ENCODE results near the gene MAVS.
A peak's percentile ranks its signal among the peaks of the same experiment; 100 is the strongest.

MAVS gene

DNA sequence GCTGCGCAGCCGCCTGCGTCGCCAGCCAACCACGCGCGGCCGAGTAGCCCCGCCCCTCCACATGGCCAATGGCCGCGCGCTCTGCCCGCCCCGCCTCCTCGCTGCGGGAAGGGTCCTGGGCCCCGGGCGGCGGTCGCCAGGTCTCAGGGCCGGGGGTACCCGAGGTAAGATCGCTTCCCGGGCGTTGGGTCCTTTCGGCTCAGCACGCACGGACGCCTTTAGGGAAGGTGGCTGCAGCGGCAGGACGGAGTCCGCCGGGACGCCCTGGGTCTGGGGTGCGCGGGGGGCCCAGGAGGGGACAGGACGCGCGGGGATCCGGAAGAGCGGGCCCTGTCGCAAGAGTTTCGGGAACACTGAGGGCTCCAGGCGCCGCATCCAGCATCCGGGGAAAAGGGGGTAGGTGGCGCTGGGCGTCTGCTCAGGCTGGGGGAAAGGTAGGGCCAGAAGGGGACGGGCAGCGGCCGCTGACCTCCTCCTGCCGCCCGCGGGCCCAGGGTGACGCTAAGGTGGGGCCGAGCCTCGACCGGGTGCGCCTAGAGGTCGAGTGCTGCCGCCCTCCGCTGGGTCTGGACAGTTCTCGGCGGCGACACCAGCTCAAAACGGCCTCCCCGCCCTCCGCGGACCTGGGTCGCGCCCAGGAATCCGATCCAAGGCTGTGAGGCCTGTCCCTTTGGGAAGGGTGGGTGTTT, at the start of gene MAVS:
Gene MAVS, plus strand, starts transcription at position 95 of the 689 bp plus-strand sequence. CDS start 7,791 bp downstream, outside the sequence.
- peak within 1 kb of the TSS; percentile 91 to 98 (median 97) for H3K9ac ChIP-seq
- H3K27ac ChIP-seq = peak within 1 kb of the TSS; percentile 84 to 97 (median 95)
- no peaks in the 10 kb centered on the region for H3K9me3 ChIP-seq (replicated peaks in 1 of 11)
- no peak for TF ChIP-seq Cebpa-rat (IDR thresholded peaks at IDR 0.05)
- peak within 1 kb of the TSS; percentile 76 to 100 (median 93) for H3K4me3 ChIP-seq
- H3K4me1 ChIP-seq = peaks cover 36 to 63% (median 46%) of the 10 kb centered on the region in 10 experiments
- peaks cover 3 to 35% (median 26%) of the 10 kb centered on the region in 11 experiments; a peak in 14 of 22 replicates for H4K20me1 ChIP-seq
- H3K4me2 ChIP-seq = peak within 1 kb of the TSS; percentile 91 to 99 (median 95)
- no peaks in the 10 kb centered on the region for H3K27me3 ChIP-seq
- peaks cover 0 to 25% (median 11%) of the 10 kb centered on the region in 11 experiments; a peak in 11 of 22 replicates for H3K36me3 ChIP-seq

DNA sequence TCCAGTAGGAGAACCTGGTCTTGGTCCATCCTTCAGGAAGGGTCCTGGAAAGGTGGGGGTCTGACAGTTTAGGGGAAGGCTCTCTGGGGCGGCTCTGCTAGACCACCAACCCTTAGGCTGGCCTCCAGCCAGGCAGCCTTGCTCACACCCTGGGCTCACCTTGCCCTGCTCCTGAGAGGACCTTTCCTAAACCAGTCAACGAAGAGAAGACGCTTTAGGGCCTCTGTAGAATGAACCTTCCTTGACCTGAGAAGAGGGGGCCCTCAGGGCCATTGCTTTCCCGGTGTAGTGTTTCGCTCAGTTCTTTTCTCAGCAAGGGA, 49.4 kb upstream of the MAVS start:
- peak overlapping the region in 10 of 11 experiments; percentile 43 to 92 (median 84); a peak in 18 of 22 replicates for H3K27ac ChIP-seq
- peaks cover 21 to 50% (median 38%) of the 10 kb centered on the region in 11 experiments; a peak in 21 of 22 replicates for H3K36me3 ChIP-seq
- peaks cover 54 to 72% (median 63%) of the 10 kb centered on the region in 10 experiments for H3K4me1 ChIP-seq
- H3K9ac ChIP-seq = peak overlapping the region; percentile 80 to 92 (median 86)
- no peaks in the 10 kb centered on the region for H3K27me3 ChIP-seq
- peak overlapping the region; percentile 89 to 100 (median 97) for H3K4me2 ChIP-seq
- no peaks in the 10 kb centered on the region for H3K9me3 ChIP-seq (replicated peaks in 1 of 11)
- H3K4me3 ChIP-seq = peak overlapping the region; percentile 66 to 90 (median 78)
- no peak for TF ChIP-seq Cebpa-rat (IDR thresholded peaks at IDR 0.05)
- peaks cover 0 to 20% (median 0%) of the 10 kb centered on the region in 11 experiments; a peak in 6 of 22 replicates for H4K20me1 ChIP-seq

DNA sequence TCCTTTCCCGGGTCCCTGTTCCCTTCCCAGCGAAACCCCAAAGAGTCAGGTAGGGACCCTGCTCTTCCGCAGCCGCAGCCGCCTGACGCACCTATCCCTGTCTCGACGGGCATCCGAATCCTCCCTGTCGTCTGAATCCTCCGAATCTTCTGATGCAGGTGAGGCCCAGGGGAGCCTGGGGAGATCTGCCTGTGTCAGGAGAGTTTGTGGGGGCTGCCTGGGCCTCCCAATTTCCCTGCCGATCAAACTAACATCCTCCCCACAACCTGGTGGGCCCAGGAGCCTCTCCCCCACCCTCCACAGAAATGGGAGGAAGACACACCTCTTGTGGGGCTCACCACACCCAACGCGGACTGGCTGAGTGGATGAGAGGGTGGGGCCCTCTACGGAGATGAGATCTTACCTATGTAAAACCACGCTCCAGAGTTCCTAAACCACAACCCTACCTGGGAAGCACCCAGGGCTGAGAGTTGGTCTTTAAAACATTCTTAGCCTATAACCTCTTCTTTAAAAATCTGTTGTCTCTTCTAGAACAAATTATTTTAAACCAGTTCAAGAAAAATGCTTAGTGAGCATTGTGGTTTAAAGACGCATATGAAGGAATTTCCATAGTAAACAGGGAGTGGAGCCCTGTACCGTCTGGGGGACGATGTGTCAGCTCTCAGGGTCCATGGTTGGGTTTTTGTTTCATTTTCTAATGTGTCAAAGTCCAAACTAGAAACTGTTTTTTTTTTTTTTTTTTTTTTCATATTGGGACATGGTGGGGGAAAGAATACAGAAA, 48.9 kb upstream of the MAVS start:
- Histone ChIP-seq H3K9ac (peak overlapping the region; percentile 80 to 92 (median 86); a peak in 21 of 22 replicates), H3K9me3 (replicated peaks in 1 of 11) (no peaks in the 10 kb centered on the region), H3K27me3 (no peaks in the 10 kb centered on the region), H3K27ac (peak overlapping the region in 9 of 11 experiments; percentile 6 to 92 (median 81); a peak in 12 of 22 replicates), H3K4me2 (peak overlapping the region; percentile 89 to 100 (median 97)), H3K4me1 (peaks cover 60 to 78% (median 69%) of the 10 kb centered on the region in 10 experiments), H3K36me3 (peaks cover 27 to 56% (median 44%) of the 10 kb centered on the region in 11 experiments; a peak in 21 of 22 replicates), H4K20me1 (peaks cover 0 to 24% (median 0%) of the 10 kb centered on the region in 11 experiments; a peak in 6 of 22 replicates), H3K4me3 (peak overlapping the region; percentile 66 to 90 (median 78))
- no peak for TF ChIP-seq Cebpa-rat (IDR thresholded peaks at IDR 0.05)

DNA sequence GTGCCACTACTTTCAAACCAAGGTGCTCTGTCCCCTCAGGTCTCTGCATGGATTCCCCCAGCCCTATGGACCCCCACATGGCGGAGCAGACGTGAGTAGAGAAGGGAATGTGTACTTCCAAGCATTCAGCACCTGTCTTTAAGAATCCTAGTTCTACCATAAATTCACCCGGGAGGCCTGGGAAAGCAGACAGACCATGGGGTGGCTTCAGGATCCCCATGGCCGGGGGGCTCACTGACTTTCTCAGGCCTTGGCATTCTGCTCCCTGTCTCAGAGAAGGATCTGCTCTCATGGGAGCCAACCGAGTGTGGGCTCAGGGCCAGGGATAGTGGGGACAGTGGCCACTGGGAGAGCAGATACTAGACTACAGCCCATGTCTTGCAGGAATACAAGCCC, 48.3 kb upstream of the MAVS start:
- H3K4me3 ChIP-seq = peak overlapping the region in 4 of 10 experiments; percentile 73 to 90 (median 80); a peak in 7 of 20 replicates

DNA sequence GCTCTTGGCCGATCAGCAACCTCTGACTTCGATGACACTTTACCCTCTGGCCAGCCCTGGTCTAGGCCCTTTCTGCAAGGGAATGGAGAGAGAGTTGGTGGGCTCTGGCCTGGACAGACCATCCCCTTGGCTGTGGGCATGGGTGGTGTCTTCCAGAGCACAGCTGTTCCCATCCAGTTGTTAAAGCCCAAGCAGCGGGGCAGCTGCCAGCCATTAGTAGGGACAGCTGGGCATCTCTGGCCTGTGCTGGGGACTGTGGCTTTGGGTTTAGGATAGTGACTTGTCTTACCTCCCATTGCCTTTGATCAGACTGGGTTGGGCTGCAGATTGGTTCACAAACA, 47.8 kb upstream of the MAVS start:
- H3K9ac ChIP-seq = peak overlapping the region in 7 of 11 experiments; percentile 8 to 83 (median 40); a peak in 7 of 22 replicates

More for the DNA sequence above, 48.3 kb upstream of the MAVS start:
- H3K4me1 ChIP-seq = peaks cover 66 to 84% (median 75%) of the 10 kb centered on the region in 10 experiments
- no peaks in the 10 kb centered on the region for H3K27me3 ChIP-seq
- peaks cover 0 to 24% (median 0%) of the 10 kb centered on the region in 11 experiments; a peak in 6 of 22 replicates for H4K20me1 ChIP-seq
- H3K9ac ChIP-seq = peak overlapping the region in 9 of 11 experiments; percentile 11 to 92 (median 82); a peak in 11 of 22 replicates
- peak overlapping the region in 5 of 11 experiments; percentile 0 to 77 (median 12); a peak in 4 of 22 replicates for H3K27ac ChIP-seq
- no peak for TF ChIP-seq Cebpa-rat (IDR thresholded peaks at IDR 0.05)
- H3K4me2 ChIP-seq = peak overlapping the region; percentile 89 to 100 (median 97)
- H3K36me3 ChIP-seq = peaks cover 33 to 62% (median 50%) of the 10 kb centered on the region in 11 experiments
- H3K9me3 ChIP-seq (replicated peaks in 1 of 11) = no peaks in the 10 kb centered on the region

DNA sequence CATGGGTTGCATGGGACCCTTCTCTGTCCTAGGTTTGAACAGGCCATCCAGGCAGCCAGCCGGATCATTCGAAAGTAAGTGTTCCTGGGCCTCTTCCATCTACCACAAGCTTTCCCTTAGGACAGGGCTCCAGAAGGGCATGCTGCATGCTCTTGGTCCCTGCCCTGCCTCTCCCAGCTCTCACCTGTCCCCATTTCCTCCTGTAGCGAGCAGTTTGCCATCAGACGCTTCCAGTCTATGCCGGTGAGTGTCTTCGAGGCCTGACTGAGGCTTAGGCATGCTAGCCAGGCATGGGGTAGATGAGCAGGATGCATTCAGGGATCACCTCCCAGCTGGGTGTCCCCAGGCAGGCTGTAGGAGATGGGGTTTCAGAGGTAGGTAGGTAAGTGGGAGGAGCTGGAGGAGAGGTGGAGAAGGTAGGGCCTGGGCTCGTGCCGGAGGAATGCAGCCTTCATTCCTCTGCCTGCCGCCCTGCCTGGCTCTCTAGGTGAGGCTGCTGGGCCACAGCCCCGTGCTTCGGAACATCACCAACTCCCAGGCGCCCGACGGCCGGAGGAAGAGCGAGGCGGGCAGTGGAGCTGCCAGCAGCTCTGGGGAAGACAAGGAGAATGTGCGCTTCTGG, 46.3 kb upstream of the MAVS start:
- no peaks in the 10 kb centered on the region for H3K9me3 ChIP-seq (replicated peaks in 1 of 11)
- peaks cover 50 to 82% (median 68%) of the 10 kb centered on the region in 11 experiments for H3K36me3 ChIP-seq
- no peaks in the 10 kb centered on the region for H3K27me3 ChIP-seq
- peak overlapping the region in 2 of 11 experiments; percentile 19 to 41; a peak in 2 of 22 replicates for H3K9ac ChIP-seq
- H3K4me3 ChIP-seq = no peak overlapping the region
- peak overlapping the region in 2 of 11 experiments; percentile 27 to 55; a peak in 2 of 22 replicates for H3K27ac ChIP-seq
- peaks cover 76 to 93% (median 87%) of the 10 kb centered on the region in 10 experiments for H3K4me1 ChIP-seq
- peaks cover 0 to 24% (median 0%) of the 10 kb centered on the region in 11 experiments; a peak in 6 of 22 replicates for H4K20me1 ChIP-seq
- TF ChIP-seq Cebpa-rat (IDR thresholded peaks at IDR 0.05) = no peak
- H3K4me2 ChIP-seq = peak overlapping the region in 5 of 11 experiments; percentile 89 to 99 (median 96); a peak in 5 of 22 replicates

More for the DNA sequence above, 47.8 kb upstream of the MAVS start:
- Histone ChIP-seq H3K27me3 (no peaks in the 10 kb centered on the region), H3K9me3 (replicated peaks in 1 of 11) (no peaks in the 10 kb centered on the region), H4K20me1 (peaks cover 0 to 24% (median 0%) of the 10 kb centered on the region in 11 experiments; a peak in 6 of 22 replicates), H3K27ac (peak overlapping the region in 3 of 11 experiments; percentile 0 to 12 (median 4); a peak in 2 of 22 replicates), H3K4me3 (peak overlapping the region in 2 of 10 experiments; percentile 38 to 82; a peak in 1 of 20 replicates), H3K4me2 (peak overlapping the region; percentile 89 to 100 (median 97)), H3K4me1 (peaks cover 71 to 89% (median 80%) of the 10 kb centered on the region in 10 experiments), H3K36me3 (peaks cover 38 to 67% (median 55%) of the 10 kb centered on the region in 11 experiments)
- TF ChIP-seq Cebpa-rat (IDR thresholded peaks at IDR 0.05) = no peak

DNA sequence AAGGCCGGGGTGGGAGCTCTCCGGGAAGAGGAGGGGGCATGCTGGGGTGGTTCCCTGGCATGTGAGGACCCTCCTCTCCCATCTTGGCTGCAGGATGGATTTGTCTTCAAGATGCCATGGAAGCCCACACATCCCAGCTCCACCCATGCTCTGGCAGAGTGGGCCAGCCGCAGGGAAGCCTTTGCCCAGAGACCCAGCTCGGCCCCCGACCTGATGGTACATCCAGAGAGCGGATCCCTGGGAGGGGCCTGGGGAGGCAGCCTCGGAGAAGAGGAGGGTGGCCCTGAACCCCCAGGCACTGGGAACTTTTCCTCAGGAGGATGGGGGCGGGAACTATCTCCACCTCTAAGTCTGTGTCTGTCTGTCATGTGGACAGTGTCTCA, 45.8 kb upstream of the MAVS start:
- Histone ChIP-seq H4K20me1 (peaks cover 0 to 24% (median 0%) of the 10 kb centered on the region in 11 experiments; a peak in 6 of 22 replicates), H3K4me3 (no peak overlapping the region), H3K4me2 (peak overlapping the region in 2 of 11 experiments; percentile 2 to 12; a peak in 2 of 22 replicates), H3K27ac (peak overlapping the region in 2 of 11 experiments; percentile 27 to 55; a peak in 2 of 22 replicates), H3K36me3 (peaks cover 54 to 87% (median 73%) of the 10 kb centered on the region in 11 experiments), H3K9ac (0 out of 22 replicates have a peak overlapping the region, but pooled peaks of 1 of the 11 experiments have one; percentile 16), H3K9me3 (replicated peaks in 1 of 11) (no peaks in the 10 kb centered on the region), H3K4me1 (peaks cover 74 to 95% (median 90%) of the 10 kb centered on the region in 10 experiments), H3K27me3 (no peaks in the 10 kb centered on the region)
- no peak for TF ChIP-seq Cebpa-rat (IDR thresholded peaks at IDR 0.05)

DNA sequence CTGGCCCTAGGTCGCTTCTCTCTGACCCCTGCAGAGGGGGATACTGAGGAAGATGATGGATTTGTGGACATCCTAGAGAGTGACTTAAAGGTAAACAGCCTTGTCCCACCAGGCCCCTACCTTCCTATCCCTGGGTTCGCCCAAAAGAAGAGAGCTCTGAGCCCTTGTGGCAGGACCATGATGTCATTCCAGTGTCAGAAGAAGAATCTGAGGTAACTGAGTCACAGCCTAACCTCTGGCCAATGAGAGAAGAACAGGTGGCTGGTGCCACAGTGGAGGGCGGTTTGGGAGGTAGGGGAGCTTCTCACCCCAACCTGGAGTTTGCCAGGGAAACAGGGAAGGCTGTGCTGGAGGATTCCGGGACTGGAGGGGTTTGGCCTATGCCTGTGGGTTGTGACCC, 45.3 kb upstream of the MAVS start:
- no peaks in the 10 kb centered on the region for H3K9me3 ChIP-seq (replicated peaks in 1 of 11)
- no peak for TF ChIP-seq Cebpa-rat (IDR thresholded peaks at IDR 0.05)
- peak overlapping the region in 4 of 11 experiments; percentile 32 to 55 (median 46); a peak in 4 of 22 replicates for H3K27ac ChIP-seq
- no peaks in the 10 kb centered on the region for H3K27me3 ChIP-seq
- H4K20me1 ChIP-seq = peaks cover 0 to 24% (median 0%) of the 10 kb centered on the region in 11 experiments; a peak in 6 of 22 replicates
- no peak overlapping the region for H3K4me3 ChIP-seq
- H3K36me3 ChIP-seq = peaks cover 56 to 91% (median 76%) of the 10 kb centered on the region in 11 experiments
- 0 out of 22 replicates have a peak overlapping the region, but pooled peaks of 1 of the 11 experiments have one; percentile 29 for H3K9ac ChIP-seq
- H3K4me1 ChIP-seq = peaks cover 74 to 99% (median 93%) of the 10 kb centered on the region in 10 experiments
- peak overlapping the region in 9 of 11 experiments; percentile 57 to 88 (median 78); a peak in 16 of 22 replicates for H3K4me2 ChIP-seq

Data from BLaER1 treated with 17β-estradiol and CSF1 and Interleukin-3, amounts not matched to agents 10 nM and 100 nM (cell line).